Epidermal melanocyte (primary cell): ENCODE results near the gene TSNAX.
A peak's percentile ranks its signal among the peaks of the same experiment; 100 is the strongest.
"Not testable (repeated sequence)": the region's sequence is repeated elsewhere in the genome, so short reads cannot be mapped to it uniquely, and the experiment has no call there.

Source experiments
- DNase-seq: peaks from one replicate; pipeline ENCODE4 v3.0.0; 2011; ENCODE audit warnings: low spot score; ENCODE audit not compliant: insufficient read length

The TSNAX gene, protein sequence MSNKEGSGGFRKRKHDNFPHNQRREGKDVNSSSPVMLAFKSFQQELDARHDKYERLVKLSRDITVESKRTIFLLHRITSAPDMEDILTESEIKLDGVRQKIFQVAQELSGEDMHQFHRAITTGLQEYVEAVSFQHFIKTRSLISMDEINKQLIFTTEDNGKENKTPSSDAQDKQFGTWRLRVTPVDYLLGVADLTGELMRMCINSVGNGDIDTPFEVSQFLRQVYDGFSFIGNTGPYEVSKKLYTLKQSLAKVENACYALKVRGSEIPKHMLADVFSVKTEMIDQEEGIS

DNA sequence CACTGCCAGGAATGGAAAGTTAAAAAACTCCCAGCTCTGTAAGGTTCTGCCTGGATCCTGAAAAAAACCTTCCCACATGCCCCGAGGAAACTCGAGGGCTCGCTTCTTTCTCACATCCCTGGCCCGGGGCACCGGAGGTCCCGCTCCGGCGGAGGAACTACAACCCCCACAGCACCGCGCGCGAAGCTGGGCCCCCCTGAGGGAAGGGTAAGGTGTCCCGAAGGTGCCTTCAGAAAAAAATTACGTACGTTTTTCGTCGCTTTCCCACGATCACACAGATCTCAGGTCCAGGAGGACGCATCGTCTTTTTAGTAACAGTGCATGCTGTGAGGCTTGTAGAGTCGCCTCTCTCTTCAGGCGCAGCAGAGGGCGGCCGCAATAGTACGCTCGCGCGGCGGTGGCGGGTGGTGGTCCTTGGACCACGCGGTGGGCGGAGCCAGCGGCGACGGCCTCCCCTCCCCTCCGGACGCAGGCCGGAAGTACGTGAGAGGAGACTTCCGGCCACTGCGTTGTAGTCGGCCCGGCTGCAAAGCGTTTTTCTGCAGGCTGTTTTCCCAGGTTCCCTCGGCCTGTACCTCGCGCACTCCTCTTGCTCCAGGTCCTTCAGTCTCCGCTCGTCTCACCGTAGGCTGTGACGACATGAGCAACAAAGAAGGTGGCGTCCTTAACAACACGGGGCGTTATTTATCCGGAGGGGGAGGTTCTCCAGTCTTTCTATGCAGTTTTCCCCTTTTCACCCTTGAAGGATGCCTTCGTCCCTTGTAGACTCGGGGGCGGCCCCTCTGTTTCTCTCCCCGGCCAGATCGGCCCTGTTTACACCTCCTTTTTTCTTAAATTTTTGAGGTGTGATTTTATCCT, at the start of gene TSNAX:
TSS of gene TSNAX (plus strand) at position 498 of the 858 bp plus-strand sequence. CDS start at position 640, 142 bp downstream.
- peak; percentile 78 for DNase-seq

DNA sequence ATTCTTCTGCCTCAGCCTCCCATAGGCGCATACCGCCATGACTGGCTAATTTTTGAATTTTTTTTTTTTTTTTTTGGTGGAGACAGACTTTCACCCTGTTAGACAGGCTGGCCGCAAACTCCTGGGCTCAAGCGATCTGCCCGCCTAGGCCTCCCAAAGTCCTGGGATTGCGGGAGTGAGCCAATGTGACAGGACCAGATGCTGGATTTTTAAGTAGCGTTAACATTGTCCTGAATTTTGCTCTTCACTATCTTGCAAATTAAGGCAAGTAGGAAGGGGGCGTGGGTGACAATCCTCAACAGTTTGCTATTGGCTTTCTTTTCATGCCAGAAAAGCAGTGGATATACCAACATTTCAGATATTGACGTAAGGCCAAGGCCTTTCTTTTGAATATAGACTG, 49.7 kb upstream of the TSNAX start:
- no peak for DNase-seq

DNA sequence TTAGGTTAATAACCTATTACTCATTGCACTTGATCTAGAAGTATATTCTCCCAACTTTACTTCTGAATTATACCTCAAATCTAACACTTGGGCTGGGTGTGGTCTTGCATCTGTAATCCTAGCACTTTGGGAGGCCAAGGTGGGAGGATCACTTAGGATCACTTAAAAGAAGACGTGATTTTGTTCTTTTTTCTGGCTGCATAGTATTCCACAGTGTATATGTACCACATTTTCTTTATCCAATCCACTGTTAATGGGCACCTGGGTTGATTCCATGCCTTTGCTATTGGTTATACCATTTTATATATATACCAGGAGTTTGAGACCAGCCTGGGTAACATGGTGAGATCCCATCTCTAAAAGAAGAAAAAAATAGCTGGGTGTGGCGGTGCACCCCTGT, 48.5 kb upstream of the TSNAX start:
- no peak for DNase-seq

DNA sequence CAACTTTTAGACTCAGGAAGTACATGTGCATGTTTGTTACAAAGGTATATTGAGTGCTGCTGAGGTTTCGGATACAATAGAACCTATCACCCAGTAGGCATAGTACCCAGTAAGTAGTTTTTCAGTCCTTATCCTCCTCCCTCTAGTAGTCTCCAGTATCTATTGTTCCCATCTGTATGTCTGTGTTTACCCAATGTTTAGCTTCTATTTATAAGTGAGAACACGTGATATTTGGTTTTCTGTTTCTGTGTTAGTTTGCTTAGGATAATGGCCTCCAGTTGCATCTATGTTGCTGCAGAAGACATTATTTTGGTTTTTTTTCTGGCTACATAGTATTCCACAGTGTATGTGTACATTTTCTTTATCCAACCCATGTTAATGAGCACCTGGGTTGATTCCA, 47.2 kb upstream of the TSNAX start:
- no peak for DNase-seq

DNA sequence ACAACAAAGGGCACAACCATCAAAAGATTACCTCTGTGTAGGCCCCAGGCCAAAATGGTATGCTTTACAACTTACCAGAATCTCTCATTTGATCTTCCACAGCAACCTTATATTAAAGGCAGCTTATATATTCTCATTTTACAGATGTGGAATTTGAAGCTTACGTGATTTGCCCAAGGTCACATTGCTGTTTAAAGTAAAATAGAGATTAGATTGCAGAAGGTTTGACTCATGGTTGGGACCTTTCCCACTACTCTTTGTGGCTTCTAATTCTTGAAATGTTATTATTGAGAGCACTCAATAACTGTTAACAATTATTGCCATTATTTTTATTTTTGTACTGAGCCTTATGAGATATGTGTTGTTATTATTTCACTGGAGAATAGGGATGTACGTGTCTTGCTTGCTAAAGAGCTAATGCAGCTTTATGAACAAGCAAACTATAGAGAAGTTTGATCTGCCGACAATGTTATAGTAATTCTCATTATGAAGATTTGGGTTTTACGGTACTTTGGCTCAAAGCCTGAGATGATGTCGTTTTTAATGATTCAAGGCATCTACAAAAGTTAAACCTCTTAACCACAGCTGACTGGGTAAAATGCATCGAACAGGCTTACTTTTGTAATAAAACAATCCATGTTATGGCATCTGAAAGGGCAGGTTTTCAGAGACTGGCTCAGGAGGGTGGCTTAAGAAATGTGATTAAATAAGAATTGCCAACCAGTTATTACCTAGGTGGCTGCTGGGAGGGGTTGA, 43.3 kb upstream of the TSNAX start:
- DNase-seq, result no peak

DNA sequence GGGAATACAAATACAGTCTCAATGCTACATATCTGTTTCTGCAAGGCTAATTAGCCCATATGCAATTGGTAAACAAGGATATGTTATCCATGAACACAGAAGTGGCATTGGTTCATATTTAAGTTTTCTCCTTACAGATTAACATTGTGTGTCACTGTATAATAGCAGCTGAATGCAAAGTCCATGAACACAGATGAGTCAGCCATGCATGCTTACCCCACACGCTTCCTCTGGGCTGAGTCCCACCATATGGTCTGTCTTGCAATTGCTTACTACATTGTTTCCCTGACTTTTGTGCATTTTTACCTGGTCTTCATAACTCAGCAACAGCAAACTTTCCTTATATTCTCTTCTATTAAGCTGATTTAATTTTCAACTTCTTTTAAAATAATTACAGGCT, 41.5 kb upstream of the TSNAX start:
- DNase-seq, result no peak

DNA sequence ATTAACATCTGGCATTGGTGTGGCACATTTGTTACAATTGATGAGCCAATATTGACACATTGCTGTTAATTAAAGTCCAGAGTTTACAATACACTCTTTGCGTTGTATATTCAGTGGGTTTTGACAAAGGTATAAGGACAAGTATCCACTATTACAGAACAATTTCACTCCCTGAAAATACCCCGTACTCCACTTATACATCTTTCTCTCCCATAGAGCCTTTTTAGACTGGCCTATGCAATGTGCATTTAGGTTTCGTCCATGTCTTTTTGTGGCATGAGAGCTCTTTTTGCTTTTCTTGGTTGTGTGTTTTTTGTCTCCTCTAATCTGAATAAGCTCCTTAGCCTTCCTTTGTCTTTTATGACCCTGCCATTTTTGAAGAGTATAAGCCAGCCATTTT, 40.6 kb upstream of the TSNAX start:
- no peak for DNase-seq

DNA sequence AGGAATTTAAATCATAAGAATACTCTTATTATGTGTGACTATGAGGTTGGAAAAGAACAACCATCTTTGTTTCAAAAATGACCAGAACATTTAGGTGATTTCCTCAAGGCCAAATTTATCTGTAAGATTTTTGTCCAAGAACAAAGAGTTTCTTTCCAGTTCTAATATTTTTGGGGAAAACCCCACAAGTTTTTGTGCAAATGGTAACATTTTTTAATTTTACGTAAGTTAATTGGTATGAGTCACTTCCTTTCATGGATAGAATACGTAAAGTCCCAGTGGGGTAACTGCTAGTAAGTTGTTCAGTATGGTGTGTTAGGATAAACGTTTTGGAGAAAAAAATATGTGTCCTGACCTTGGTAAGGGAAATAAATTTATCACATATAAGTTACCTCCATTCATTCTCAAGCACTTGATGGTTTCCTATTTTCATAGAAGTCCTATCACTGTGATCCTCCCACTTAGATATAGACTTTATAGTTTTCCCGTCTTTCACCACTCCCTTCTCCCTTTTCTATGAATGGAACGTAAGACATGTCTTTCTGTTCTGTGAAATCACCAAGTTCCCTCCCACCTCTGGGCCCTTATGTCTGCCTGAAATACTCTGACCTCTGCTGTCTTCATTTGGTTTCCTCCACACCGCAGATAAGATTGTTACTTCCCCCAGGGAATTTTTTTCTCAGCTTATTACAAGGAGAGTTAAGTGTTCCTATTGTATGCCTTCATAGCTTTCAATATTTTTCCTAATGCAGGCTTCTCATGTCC, 34.9 kb upstream of the TSNAX start:
- no peak for DNase-seq

DNA sequence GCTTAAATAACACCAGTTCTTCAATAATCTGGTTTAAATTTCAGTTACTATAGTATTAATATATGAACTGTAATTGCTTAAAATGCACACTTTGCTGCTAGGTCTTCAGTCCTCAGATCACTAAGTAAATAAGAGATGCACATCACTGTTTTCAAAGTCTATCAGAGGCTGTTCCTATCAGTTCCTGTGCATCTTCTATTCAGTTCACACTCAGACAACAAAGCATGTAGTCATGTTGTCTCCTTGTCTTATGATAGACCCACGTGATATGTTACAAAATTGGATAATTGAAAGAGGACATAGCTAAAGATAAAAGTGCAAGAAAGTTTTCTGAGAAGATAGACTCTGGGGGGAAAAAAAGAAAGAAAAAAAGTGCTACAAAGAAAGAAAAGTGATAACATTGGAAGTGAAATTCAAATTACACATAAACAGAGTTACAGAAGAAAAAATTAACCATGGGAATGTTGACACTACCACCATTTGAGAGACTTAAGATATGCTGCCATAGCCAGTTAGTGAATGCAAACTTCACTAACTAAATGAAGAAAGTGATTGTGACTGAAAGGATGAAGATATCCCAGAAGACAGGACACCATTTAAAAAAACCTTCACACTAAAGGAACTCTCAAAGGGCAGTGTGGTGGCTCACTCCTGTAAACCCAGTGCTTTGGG, 33.9 kb upstream of the TSNAX start:
- no peak for DNase-seq

DNA sequence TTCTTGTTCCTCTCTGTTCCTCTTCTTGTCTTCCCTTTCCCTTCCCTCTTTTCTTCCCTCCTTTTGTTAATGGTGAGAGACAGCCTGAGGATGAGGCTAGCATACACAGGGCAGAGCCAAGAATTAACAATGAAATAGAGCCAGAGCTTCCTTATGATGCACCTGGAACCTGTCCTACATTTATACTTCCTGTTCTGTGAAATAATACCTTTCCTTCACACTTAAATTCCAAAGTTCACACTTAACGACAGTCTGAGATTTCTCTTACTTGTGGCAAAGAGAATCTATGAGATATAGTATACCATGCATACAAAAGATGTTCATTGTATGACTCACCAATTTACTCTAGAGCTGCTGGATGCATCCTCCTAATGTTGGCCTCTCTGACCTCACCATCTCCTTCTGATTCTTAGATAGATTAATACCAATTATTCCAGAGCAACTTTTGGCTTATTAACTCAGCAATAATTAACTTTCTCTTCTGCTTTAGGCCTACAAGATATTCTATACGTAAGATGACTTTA, 30.8 kb upstream of the TSNAX start:
- no peak for DNase-seq

DNA sequence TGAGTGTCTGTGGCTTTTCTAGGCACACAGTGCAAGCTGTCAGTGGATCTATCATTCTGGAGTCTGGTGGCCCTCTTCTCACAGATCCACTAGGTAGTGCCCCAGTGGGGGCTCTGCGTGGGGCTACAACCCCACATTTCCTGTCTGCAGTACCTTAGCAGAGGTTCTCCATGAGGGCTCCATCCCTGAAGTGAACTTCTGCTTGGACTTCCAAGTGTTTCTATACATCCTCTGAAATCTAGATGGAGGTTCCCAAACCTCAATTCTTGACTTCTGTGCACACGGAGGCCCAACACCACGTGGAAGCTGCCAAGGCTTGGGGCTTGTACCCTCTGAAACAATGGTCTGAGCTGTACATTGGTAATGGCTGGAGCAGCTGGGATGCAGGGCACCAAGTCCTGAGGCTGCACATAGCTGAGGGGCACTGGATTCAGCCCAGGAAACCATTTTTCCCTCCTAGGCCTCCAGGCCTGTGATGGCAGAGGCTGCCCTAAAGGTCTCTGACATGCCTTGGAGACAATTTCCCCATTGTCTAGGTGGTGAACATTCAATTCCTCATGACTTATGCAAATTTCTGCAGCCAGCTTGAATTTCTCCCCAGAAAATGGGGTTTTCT, 29.2 kb upstream of the TSNAX start:
- no peak for DNase-seq

DNA sequence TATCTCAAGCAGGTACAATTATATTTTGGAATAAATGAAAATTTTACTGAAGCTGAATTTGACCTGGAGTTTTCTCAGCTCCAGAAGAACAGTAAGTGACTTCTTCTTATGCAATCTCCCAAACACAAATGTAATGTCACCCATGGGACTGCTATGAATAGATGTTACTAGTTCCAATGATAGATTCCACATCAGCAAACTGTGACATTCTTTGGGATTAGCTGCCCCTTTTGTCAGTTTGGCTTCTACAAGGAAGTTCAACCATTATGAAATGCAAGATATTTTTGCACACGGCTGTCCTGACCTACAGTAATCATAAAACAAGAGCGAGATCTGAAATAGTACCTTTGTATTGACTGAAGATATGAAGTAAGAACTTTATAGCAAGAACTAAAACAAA, 27.8 kb upstream of the TSNAX start:
- DNase-seq, result no peak

DNA sequence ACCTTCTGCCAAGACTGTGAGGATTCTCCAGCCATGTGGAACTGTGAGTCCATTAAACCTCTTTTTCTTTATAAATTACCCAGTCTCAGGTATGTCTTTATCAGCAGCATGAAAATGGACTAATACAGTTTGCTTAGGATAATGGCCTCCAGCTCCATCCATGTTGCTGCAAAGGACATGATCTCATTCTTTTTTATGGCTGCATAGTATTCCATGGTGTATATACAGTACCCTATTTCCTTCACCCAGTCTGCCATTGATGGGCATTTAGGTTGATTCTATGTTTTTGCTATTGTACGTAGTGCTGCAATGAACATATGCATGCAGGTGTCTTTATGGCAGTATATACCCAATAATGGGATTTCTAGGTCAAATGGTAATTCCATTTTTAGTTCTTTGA, 25.3 kb upstream of the TSNAX start:
- not testable (repeated sequence) for DNase-seq

DNA sequence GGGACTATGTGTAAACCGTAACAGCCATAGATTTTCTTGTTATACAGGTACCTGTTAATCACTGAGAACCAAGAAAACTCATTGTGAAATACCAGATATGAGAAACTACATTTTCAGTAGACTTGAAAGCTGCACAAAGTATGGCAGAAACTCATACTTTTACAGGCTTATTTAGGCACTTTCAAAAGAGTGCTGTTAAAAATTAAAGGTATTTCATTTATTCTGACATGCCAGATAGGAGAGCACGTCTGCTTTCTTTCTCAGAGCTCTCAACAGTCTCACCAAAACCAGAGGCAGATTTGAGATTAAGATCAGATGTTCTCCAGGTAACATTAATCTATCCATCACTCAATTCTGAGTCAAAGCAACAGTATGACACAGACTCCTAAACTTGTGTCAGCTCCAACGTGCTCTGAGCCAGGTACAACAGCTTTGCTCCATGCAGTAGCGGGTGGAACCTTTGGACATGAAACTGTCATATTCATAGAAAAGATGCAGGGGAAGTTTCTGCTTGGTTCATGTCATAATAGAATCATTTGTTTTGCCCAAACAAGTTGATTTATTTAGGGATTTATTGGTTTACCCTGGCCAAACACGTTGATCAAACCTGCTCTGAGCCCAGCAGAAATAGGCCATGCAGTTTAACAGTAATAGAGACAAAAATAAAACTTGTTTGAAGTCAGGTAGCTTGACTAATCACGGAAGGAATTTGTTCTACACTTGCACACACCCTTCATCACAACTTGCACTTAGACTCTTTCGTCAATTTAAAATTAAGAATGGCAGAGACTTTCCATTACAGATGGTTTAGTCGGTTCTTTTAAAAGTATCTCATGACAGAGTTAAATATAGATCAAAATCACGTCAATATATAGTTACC, 20.8 kb upstream of the TSNAX start:
- DNase-seq, result no peak

DNA sequence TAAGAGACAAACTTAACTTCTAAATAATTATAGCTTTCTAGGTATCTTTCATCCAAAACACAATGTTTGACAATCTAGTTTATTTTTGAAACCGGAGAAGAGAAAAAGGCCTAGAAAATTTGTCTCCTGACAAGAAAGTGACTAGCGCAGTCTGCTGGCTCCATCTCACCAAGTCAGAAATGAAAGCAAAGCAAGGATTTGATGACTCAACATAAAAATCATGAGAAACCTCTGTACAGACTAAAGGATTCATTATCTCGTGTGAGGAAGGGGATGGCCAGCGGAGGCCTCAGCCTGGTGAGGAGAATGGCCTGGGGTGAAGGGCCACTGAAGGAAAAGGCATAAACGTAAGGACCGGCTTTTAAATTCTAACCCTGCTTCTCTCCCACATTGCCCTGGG, 20.0 kb upstream of the TSNAX start:
- no peak for DNase-seq

DNA sequence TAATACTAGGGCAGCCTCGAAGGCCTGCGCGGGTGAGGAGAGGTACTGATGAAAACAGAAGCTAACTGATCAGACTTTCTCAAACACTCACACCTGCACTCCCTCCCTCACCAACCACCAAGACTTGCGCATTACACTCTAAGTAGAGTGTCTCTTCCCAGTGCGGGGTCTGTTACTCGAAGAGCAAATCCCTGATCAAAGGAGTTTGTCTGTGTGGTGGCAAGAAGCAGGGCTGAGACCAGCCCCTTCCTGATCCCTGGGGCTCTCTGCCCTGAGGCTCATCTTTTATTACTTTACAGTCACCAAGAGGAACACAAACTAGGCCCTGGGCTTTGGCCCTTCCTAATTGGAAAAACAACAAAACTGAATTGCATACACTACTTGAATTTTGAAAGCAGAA, 19.5 kb upstream of the TSNAX start:
- DNase-seq, result no peak

DNA sequence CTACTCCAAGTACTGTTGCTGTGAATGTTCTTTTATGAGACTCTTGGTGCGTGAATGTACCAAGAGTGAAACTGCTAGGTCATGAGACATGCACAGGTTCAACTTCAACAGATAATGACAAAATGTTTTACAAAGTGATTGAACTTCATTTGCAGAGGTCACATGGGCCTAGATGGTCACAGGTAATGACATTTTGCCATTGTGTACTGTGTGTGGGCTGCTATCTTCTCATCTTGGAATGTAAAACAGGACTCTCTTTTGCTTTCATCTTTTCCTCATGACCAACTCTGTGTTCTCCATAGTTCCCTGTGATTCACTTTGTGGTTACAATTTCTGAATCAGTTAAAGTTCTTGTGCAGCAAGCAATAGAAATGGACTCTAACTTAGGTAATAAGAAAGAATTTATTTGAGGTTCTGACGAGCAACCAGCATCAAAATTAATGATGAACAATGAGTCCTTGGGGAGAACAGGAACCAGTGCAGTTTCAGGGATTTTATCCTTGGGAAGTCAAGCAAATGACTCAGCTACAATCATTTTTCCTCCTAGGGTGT, 16.2 kb upstream of the TSNAX start:
- no peak for DNase-seq

DNA sequence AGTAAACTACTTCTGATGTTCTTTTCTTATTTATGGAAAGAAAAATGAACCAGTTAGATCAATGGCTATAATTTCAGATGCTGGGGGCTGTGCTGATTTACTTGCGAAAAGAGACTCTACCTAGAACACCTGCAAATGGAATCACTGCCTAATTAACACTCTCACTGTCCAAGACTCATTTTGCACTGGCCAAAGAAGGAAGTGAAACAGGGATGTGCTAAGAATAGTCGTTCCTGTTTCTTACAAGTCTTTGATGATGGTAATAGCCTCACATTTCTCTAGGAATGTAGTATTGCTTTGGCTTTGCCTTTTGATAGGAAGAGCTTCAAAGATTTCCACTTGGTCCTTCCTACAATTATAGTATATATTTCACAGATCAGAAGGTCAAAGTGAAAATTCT, 12.7 kb upstream of the TSNAX start:
- no peak for DNase-seq

DNA sequence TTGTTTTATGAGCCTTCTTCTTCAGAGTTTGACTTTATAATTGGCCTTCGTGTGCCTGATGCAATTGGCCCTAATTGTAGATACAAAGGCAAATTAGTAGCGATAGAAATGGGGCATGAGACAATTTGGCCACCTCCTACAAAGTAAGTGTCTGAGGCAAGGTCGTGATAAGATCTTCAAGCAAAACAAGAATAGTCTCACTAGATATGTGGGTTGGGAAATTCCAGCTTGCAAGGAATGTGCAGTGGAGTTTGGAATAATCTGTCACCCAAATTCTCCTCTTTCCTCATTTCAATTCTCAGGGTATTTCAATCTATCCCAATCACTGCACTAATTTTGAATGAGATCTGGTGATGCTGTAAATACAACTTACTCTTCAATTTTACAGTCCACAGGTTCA, 11.4 kb upstream of the TSNAX start:
- no peak for DNase-seq
